Measurements from ENCODE around the gene SUGP2. TPM values are rescaled to one million over a fixed set of nuclear protein-coding genes. Genes with fewer than 3 reads are reported as not detected.

The SUGP2 gene
- total and polyA plus RNA-seq, 2 experiments from 2014 or later = 102 to 109 TPM

DNA sequence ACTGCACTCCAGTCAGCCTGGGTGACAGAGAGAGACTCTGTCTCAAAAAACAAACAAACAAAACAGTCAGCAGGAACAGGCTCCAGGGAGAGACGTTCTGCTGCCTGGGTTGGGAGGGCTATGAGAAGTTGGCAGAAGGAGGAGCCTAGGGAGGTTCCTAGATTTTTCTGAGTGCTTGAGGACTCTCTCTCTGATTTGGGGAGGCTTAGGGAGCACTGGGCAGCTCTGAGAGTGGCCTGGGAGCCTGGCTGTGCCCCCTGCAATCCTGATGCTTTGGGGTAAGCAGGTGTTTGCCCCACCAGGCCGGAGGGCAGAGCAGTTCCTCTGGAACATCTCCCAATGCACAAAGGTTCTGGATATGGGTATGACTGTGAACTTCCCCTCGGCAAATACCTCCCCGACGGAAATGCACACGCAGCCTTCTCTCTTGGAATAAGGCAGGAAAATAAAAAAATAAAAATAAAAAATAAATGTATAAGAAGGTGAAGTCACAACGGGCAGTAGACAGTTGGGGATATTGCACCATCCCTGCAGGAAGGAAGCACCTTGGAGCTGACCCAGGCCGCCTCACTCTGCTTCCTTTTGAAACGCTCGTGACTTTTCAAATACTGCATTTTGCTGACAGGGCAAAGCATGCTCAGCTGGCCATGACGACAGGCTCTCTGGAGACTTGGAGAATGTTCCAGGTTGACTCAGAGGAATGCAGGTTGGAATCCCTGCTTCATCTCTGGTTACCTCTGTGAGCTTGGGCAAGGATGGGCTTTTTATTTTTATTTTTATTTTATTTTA, 65.8 kb downstream of the SUGP2 start:
- no peaks in the 10 kb centered on the region for H3K36me3 ChIP-seq (ENCODE audit: insufficient read depth)
- peaks cover 11% of the 10 kb centered on the region for H3K27me3 Mint-ChIP-seq (ENCODE audit: insufficient read depth, low read depth, poor library complexity)
- no peaks in the 10 kb centered on the region for H3K36me3 Mint-ChIP-seq (ENCODE audit: low read depth)
- H3K79me2 ChIP-seq (replicated peaks; ENCODE audit: insufficient read depth) = no peaks in the 10 kb centered on the region
- no peaks in the 10 kb centered on the region; the same call in 1 of the 2 replicates for H3K4me1 ChIP-seq (ENCODE audit: insufficient read depth)
- no peak overlapping the region for H3K27ac ChIP-seq (ENCODE audit: low read depth)
- no peaks in the 10 kb centered on the region for H3K9me2 ChIP-seq (ENCODE audit: insufficient read depth)
- no peaks in the 10 kb centered on the region for H4K20me1 ChIP-seq (replicated peaks; ENCODE audit: insufficient read depth)
- no peak for ATAC-seq
- peaks cover 4% of the 10 kb centered on the region for H3K4me1 Mint-ChIP-seq
- no peak for TF ChIP-seq EZH2phosphoT487 (IDR thresholded peaks at IDR 0.05; ENCODE audit: unreplicated experiment)
- TF ChIP-seq STAT1 (IDR thresholded peaks at IDR 0.05; ENCODE audit: unreplicated experiment) = no peak
- TF ChIP-seq EZH2 (IDR thresholded peaks at IDR 0.05; ENCODE audit: low read depth, unreplicated experiment) = no peak
- TF ChIP-seq NANOG (IDR thresholded peaks at IDR 0.05; ENCODE audit: borderline replicate concordance) = no peak
- TF ChIP-seq, protein P1, sequence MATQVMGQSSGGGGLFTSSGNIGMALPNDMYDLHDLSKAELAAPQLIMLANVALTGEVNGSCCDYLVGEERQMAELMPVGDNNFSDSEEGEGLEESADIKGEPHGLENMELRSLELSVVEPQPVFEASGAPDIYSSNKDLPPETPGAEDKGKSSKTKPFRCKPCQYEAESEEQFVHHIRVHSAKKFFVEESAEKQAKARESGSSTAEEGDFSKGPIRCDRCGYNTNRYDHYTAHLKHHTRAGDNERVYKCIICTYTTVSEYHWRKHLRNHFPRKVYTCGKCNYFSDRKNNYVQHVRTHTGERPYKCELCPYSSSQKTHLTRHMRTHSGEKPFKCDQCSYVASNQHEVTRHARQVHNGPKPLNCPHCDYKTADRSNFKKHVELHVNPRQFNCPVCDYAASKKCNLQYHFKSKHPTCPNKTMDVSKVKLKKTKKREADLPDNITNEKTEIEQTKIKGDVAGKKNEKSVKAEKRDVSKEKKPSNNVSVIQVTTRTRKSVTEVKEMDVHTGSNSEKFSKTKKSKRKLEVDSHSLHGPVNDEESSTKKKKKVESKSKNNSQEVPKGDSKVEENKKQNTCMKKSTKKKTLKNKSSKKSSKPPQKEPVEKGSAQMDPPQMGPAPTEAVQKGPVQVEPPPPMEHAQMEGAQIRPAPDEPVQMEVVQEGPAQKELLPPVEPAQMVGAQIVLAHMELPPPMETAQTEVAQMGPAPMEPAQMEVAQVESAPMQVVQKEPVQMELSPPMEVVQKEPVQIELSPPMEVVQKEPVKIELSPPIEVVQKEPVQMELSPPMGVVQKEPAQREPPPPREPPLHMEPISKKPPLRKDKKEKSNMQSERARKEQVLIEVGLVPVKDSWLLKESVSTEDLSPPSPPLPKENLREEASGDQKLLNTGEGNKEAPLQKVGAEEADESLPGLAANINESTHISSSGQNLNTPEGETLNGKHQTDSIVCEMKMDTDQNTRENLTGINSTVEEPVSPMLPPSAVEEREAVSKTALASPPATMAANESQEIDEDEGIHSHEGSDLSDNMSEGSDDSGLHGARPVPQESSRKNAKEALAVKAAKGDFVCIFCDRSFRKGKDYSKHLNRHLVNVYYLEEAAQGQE (IDR thresholded peaks at IDR 0.05; ENCODE audit: unreplicated experiment) = no peak
- TF ChIP-seq JUNB (IDR thresholded peaks at IDR 0.05; ENCODE audit: unreplicated experiment) = no peak
- TF ChIP-seq, protein P2, sequence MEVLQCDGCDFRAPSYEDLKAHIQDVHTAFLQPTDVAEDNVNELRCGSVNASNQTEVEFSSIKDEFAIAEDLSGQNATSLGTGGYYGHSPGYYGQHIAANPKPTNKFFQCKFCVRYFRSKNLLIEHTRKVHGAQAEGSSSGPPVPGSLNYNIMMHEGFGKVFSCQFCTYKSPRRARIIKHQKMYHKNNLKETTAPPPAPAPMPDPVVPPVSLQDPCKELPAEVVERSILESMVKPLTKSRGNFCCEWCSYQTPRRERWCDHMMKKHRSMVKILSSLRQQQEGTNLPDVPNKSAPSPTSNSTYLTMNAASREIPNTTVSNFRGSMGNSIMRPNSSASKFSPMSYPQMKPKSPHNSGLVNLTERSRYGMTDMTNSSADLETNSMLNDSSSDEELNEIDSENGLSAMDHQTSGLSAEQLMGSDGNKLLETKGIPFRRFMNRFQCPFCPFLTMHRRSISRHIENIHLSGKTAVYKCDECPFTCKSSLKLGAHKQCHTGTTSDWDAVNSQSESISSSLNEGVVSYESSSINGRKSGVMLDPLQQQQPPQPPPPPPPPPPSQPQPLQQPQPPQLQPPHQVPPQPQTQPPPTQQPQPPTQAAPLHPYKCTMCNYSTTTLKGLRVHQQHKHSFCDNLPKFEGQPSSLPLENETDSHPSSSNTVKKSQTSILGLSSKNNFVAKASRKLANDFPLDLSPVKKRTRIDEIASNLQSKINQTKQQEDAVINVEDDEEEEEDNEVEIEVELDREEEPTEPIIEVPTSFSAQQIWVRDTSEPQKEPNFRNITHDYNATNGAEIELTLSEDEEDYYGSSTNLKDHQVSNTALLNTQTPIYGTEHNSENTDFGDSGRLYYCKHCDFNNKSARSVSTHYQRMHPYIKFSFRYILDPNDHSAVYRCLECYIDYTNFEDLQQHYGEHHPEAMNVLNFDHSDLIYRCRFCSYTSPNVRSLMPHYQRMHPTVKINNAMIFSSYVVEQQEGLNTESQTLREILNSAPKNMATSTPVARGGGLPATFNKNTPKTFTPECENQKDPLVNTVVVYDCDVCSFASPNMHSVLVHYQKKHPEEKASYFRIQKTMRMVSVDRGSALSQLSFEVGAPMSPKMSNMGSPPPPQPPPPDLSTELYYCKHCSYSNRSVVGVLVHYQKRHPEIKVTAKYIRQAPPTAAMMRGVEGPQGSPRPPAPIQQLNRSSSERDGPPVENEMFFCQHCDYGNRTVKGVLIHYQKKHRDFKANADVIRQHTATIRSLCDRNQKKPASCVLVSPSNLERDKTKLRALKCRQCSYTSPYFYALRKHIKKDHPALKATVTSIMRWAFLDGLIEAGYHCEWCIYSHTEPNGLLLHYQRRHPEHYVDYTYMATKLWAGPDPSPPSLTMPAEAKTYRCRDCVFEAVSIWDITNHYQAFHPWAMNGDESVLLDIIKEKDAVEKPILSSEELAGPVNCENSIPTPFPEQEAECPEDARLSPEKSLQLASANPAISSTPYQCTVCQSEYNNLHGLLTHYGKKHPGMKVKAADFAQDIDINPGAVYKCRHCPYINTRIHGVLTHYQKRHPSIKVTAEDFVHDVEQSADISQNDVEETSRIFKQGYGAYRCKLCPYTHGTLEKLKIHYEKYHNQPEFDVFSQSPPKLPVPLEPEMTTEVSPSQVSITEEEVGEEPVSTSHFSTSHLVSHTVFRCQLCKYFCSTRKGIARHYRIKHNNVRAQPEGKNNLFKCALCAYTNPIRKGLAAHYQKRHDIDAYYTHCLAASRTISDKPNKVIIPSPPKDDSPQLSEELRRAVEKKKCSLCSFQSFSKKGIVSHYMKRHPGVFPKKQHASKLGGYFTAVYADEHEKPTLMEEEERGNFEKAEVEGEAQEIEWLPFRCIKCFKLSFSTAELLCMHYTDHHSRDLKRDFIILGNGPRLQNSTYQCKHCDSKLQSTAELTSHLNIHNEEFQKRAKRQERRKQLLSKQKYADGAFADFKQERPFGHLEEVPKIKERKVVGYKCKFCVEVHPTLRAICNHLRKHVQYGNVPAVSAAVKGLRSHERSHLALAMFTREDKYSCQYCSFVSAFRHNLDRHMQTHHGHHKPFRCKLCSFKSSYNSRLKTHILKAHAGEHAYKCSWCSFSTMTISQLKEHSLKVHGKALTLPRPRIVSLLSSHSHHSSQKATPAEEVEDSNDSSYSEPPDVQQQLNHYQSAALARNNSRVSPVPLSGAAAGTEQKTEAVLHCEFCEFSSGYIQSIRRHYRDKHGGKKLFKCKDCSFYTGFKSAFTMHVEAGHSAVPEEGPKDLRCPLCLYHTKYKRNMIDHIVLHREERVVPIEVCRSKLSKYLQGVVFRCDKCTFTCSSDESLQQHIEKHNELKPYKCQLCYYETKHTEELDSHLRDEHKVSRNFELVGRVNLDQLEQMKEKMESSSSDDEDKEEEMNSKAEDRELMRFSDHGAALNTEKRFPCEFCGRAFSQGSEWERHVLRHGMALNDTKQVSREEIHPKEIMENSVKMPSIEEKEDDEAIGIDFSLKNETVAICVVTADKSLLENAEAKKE (CRISPR knock-in tag; IDR thresholded peaks at IDR 0.05) = no peak
- H3K9me3 Mint-ChIP-seq = peaks cover 6% of the 10 kb centered on the region; the same call in 2 of the 3 replicates
- H3K4me2 ChIP-seq = no peak overlapping the region
- 0 out of 2 replicates have a peak, but pooled peaks cover 3% of the 10 kb centered on the region for H3F3A ChIP-seq (replicated peaks; ENCODE audit: low read depth)
- no peak overlapping the region; the same call in 1 of the 2 replicates for H2AFZ ChIP-seq
- DNase-seq (ENCODE audit: low spot score) = peak; percentile 17
- H3K27ac Mint-ChIP-seq = no peak overlapping the region
- no peak overlapping the region for H3K4me3 ChIP-seq
- no peaks in the 10 kb centered on the region for H3K27me3 ChIP-seq (ENCODE audit: insufficient read depth)
- H3K4me3 Mint-ChIP-seq = no peak overlapping the region

All from GM23338 (cell line).